Retinal pigment epithelial cell (primary cell): ENCODE results near the gene KRTAP3-2.

Experiments used
- DNase-seq: peaks from one replicate; pipeline ENCODE4 v3.0.0-alpha.2; 2010; ENCODE audit warnings: low read depth
- H3K4me3 ChIP-seq: 2 replicates; pipeline ENCODE4 v1.5.1; 2011; ENCODE audit warnings: mild to moderate bottlenecking, low read length, control low read depth, moderate library complexity
- TF ChIP-seq, protein P1 (sequence below): conservative IDR thresholded peaks from 2 replicates; pipeline ENCODE4 v1.5.1; 2011; ENCODE audit warnings: low read depth, low read length, control low read depth, inconsistent platforms

The KRTAP3-2 gene

DNA sequence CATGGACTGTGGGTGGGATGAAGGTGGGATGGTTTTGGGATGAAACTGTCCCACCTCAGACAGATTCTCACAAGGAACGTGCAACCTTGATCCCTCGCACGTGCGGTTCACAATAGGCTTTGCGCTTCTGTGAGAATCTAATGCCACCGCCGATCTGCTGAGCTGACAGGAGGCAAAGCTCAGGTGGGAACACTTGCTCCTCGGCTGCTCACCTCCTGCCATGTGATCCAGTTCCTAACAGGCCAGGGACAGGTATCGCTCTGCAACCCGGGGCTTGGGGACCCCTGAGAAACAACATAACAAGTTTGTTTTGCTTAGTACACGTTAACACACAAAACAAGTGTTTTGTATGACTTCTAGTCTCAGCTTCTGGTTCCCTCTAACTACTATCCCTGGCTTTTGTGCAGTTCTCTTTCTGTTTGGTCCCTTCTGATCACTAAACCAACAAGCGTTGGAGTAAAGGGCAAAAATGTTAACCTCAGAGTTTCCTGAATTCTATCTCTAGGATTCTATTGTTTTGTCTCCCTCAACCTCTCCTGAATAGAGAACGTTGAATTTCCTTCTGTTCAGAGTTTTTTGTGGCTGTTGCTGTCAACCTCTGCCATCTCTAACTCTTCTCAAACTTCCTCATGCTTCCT lies 17.0 kb upstream of the KRTAP3-2 start:
- DNase-seq = no peak
- TF ChIP-seq, protein P1, sequence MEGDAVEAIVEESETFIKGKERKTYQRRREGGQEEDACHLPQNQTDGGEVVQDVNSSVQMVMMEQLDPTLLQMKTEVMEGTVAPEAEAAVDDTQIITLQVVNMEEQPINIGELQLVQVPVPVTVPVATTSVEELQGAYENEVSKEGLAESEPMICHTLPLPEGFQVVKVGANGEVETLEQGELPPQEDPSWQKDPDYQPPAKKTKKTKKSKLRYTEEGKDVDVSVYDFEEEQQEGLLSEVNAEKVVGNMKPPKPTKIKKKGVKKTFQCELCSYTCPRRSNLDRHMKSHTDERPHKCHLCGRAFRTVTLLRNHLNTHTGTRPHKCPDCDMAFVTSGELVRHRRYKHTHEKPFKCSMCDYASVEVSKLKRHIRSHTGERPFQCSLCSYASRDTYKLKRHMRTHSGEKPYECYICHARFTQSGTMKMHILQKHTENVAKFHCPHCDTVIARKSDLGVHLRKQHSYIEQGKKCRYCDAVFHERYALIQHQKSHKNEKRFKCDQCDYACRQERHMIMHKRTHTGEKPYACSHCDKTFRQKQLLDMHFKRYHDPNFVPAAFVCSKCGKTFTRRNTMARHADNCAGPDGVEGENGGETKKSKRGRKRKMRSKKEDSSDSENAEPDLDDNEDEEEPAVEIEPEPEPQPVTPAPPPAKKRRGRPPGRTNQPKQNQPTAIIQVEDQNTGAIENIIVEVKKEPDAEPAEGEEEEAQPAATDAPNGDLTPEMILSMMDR = no peak
- H3K4me3 ChIP-seq = no peak overlapping the region

DNA sequence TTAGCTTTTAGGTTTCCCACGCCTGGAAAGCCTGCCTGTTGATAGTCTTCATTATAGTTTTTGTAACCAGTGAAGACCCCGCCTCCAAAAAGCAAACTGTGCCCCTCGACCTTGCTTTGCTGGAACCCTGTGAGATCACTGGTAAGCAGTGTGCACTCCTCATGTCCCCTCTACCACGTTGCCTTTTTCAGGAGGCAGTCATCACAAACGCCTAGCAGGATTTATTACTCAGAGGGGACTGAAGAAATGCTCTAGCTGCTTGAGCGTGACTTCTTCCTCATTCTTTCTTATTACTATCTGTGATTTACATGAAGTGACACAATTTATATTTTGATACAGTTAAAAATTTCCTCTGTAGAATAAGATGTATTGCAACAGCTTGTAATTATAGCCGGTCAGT lies 15.7 kb upstream of the KRTAP3-2 start:
- TF ChIP-seq, protein P1 = no peak
- H3K4me3 ChIP-seq = no peak overlapping the region
- DNase-seq = no peak

DNA sequence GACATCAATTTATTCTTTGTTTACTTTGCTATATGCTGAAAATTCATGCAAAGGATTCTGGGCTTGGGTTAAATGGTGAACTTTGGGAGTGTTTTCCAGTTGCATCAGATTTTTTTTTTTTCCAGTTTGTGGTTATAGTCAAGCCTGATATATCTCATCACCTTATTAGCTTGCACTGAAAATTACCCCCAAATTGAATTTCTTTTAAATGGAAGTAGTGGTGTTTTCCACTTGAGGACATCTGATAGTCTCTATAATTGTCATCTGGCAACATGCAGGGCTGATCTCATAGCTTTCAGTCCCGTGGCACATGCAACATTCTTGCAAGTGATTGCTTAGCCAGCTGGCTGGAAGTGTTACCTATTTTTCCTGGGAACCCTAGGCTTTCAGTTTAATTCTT lies 13.9 kb upstream of the KRTAP3-2 start:
- no peak for DNase-seq
- H3K4me3 ChIP-seq = no peak overlapping the region
- TF ChIP-seq, protein P1 = no peak

DNA sequence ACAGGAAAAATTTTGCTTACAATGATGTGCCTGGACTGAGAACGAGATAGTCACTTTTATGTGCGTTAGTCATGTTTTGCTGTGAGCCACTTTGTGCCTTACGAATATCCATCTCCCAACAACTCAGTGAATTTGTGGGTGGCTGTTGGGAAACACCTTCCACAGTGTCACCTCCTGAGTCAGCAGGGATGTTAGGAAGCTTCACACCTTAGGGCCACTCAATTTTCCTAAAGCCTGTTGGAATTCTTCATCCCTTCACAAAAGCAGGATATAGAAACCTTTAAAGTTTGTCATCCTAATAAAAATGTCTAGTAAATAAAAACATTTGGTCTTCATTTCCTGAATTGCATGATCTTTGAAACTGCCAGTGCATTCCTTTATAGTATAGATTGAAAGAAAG lies 13.5 kb upstream of the KRTAP3-2 start:
- TF ChIP-seq, protein P1 = no peak
- no peak for DNase-seq
- H3K4me3 ChIP-seq = no peak overlapping the region

DNA sequence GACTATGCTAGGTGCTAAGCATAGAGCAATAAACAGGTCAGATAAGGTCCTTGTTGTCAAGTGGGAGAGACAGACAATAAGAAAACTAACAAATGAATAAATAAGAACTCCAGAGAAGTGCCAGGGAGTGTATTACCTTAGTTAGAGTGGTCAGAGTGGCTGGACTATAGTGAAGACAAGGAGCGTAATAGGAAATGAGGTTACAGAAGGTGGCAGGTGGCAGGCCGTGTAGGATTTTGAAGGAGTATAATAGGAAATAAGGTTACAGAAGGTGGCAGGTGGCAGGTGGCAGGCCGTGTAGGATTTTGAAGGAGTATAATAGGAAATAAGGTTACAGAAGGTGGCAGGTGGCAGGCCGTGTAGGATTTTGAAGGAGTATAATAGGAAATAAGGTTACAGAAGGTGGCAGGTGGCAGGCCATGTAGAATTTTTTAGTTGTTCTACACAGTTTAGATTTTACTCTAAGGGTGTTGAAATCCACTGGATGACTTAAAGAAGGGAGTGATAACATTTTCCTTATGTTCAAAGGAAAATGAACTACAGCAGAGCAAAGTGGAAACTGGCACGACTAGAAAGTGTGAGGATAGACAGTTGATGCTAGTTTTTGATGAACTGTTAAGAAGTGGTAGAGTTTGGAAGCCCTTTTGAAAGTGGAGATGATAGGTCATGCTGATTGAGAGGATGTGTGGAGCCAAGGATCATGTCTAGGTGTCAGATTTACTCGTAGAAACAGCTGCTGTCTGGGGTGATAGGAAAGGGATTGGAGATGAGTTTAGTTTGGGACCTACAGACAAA lies 12.8 kb upstream of the KRTAP3-2 start:
- TF ChIP-seq, protein P1 = no peak
- DNase-seq = no peak
- H3K4me3 ChIP-seq = no peak overlapping the region

DNA sequence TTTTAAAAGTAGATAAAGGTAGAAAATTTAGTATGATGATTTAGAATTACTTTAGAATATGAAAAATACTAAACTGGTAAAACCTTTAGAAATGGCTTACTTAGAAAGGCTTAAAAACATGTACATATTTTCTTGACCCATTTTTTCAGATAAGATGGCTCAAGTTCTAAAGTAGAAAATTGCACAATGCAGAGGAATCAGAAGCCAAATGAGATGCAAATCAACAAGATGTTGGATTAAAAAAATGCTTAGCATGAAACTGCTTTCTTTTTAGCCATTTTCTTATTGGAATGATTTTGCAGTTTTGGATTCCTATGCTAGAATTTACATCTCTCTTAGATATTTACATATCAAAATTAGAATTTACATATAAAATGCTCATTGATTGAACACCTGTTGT lies 10.7 kb upstream of the KRTAP3-2 start:
- TF ChIP-seq, protein P1 = no peak
- no peak for DNase-seq
- H3K4me3 ChIP-seq = no peak overlapping the region

DNA sequence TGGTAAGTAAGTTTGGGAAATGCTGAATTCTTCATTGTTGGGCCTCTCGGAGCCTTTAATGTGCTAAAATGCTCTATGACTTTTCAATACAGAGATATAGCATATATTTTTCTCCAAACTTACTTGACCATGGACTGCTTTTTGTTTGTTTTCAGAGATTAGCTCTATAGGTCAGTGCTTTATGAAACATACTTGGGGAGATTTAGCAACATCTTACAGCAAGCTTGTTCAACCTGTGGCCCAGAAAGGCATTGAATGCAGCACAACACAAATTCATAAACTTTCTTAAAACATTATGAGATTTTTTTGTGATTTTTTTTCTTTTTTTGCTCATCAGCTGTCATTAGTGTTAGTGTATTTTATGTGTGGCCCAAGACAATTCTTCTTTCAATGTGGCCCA lies 10.2 kb upstream of the KRTAP3-2 start:
- no peak for DNase-seq
- no peak overlapping the region for H3K4me3 ChIP-seq
- TF ChIP-seq, protein P1 = no peak
